ENCODE measurements around the gene TTLL8.

The TTLL8 gene

DNA sequence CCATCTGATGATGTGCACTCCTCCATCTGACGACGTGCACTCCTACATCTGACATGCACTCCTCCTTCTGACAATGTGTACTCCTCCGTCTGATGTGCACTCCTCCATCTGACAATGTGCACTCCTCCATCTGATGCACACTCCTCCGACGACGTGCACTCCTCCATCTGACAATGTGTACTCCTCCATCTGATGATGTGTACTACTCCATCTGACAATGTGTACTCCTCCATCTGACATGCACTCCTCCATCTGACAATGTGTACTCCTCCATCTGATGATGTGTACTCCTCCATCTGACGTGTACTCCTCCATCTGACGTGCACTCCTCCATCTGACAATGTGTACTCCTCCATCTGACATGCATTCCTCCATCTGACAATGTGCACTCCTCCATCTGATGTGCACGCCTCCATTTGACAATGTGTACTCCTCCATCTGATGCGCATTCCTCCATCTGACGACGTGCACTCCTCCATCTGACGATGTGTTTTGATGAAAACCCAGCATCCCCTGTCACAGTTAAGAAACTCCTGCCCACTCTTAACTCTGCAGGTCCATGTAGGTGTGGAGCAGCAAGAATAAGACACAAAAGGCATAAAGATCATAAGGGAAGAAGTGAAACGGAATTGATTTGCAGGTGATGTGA is 35.8 kb downstream of the TTLL8 start:
- no peak overlapping the region for H3K4me2 ChIP-seq

DNA sequence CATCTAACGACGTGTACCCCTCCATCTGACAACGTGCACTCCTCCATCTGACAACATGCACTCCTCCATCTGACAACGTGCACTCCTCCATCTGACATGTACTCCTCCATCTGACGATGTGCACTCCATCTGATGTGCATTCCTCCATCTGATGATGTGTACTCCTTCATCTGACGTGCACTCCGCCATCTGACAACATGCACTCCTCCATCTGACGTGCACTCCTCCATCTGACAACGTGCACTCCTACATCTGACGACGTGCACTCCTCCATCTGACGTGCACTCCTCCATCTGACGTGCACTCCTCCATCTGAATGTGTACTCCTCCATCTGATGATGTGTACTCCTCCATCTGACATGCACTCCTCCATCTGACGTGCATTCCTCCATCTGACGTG is 37.5 kb downstream of the TTLL8 start:
- Histone ChIP-seq H2AFZ (ENCODE audit: low read depth) (no peak overlapping the region), H3K4me2 (no peak overlapping the region), H3K4me1 (ENCODE audit: low read depth, poor library complexity, severe bottlenecking) (no peaks in the 10 kb centered on the region), H3K27me3 (ENCODE audit: insufficient read depth, low read depth) (no peaks in the 10 kb centered on the region; the same call in 1 of the 2 replicates), H3K4me3 (IDR thresholded peaks at IDR 0.05; ENCODE audit: insufficient read depth, low read depth, low read length) (no peak overlapping the region), H3K27ac (no peak overlapping the region), H3K36me3 (ENCODE audit: insufficient read depth) (no peaks in the 10 kb centered on the region), H4K20me1 (ENCODE audit: insufficient read depth) (no peaks in the 10 kb centered on the region), H3K79me2 (ENCODE audit: insufficient read depth, low read depth) (no peaks in the 10 kb centered on the region), H3K9ac (no peak overlapping the region)
- no peak for TF ChIP-seq CTCF (conservative IDR thresholded peaks at IDR 0.05; ENCODE audit: low read depth, low read length)

More for the DNA sequence above, 35.8 kb downstream of the TTLL8 start:
- H2AFZ ChIP-seq (ENCODE audit: low read depth): no peak overlapping the region
- no peak overlapping the region for H3K4me3 ChIP-seq (IDR thresholded peaks at IDR 0.05; ENCODE audit: insufficient read depth, low read depth, low read length)
- no peak for TF ChIP-seq CTCF (conservative IDR thresholded peaks at IDR 0.05; ENCODE audit: low read depth, low read length)
- H3K9ac ChIP-seq: no peak overlapping the region
- no peaks in the 10 kb centered on the region for H4K20me1 ChIP-seq (ENCODE audit: insufficient read depth)
- H3K4me1 ChIP-seq (ENCODE audit: low read depth, poor library complexity, severe bottlenecking): no peaks in the 10 kb centered on the region
- H3K27me3 ChIP-seq (ENCODE audit: insufficient read depth, low read depth): no peaks in the 10 kb centered on the region; the same call in 1 of the 2 replicates
- no peaks in the 10 kb centered on the region for H3K79me2 ChIP-seq (ENCODE audit: insufficient read depth, low read depth)
- no peaks in the 10 kb centered on the region for H3K36me3 ChIP-seq (ENCODE audit: insufficient read depth)
- H3K27ac ChIP-seq: no peak overlapping the region

GRCh38 chr22:50019316-50019715 is 38.8 kb downstream of the TTLL8 start:
- no peak overlapping the region for H2AFZ ChIP-seq (ENCODE audit: low read depth)
- H4K20me1 ChIP-seq (ENCODE audit: insufficient read depth): no peaks in the 10 kb centered on the region
- no peaks in the 10 kb centered on the region for H3K4me1 ChIP-seq (ENCODE audit: low read depth, poor library complexity, severe bottlenecking)
- no peak overlapping the region for H3K4me3 ChIP-seq (IDR thresholded peaks at IDR 0.05; ENCODE audit: insufficient read depth, low read depth, low read length)
- H3K27ac ChIP-seq: no peak overlapping the region
- no peak overlapping the region for H3K9ac ChIP-seq
- no peaks in the 10 kb centered on the region for H3K36me3 ChIP-seq (ENCODE audit: insufficient read depth)
- H3K27me3 ChIP-seq (ENCODE audit: insufficient read depth, low read depth): no peaks in the 10 kb centered on the region
- H3K79me2 ChIP-seq (ENCODE audit: insufficient read depth, low read depth): no peaks in the 10 kb centered on the region
- no peak overlapping the region for H3K4me2 ChIP-seq
- TF ChIP-seq CTCF (conservative IDR thresholded peaks at IDR 0.05; ENCODE audit: low read depth, low read length): no peak

- H3K4me2 ChIP-seq: no peak overlapping the region
These were observed 39.4 kb downstream of the TTLL8 start for GRCh38 chr22:50018608-50019285.

More at GRCh38 chr22:50018608-50019285, 39.4 kb downstream of the TTLL8 start:
- no peaks in the 10 kb centered on the region for H3K4me1 ChIP-seq (ENCODE audit: low read depth, poor library complexity, severe bottlenecking)
- H3K27ac ChIP-seq: no peak overlapping the region
- H4K20me1 ChIP-seq (ENCODE audit: insufficient read depth): no peaks in the 10 kb centered on the region
- H3K27me3 ChIP-seq (ENCODE audit: insufficient read depth, low read depth): no peaks in the 10 kb centered on the region
- H3K9ac ChIP-seq: no peak overlapping the region
- H3K4me3 ChIP-seq (IDR thresholded peaks at IDR 0.05; ENCODE audit: insufficient read depth, low read depth, low read length): no peak overlapping the region
- H3K36me3 ChIP-seq (ENCODE audit: insufficient read depth): no peaks in the 10 kb centered on the region
- TF ChIP-seq CTCF (conservative IDR thresholded peaks at IDR 0.05; ENCODE audit: low read depth, low read length): no peak
- H3K79me2 ChIP-seq (ENCODE audit: insufficient read depth, low read depth): no peaks in the 10 kb centered on the region
- no peak overlapping the region for H2AFZ ChIP-seq (ENCODE audit: low read depth)
